Measurements from ENCODE around the gene RNF213.

- no peak for TF ChIP-seq CTCF (conservative IDR thresholded peaks at IDR 0.05; ENCODE audit: low read depth, low read length)
- no peak for TF ChIP-seq EZH2phosphoT487 (IDR thresholded peaks at IDR 0.05; ENCODE audit: borderline replicate concordance, low read length)
- TF ChIP-seq EZH2 (IDR thresholded peaks at IDR 0.05; ENCODE audit: low read length, unreplicated experiment), result no peak
Measured at GRCh38 chr17:80220736-80221215, 39.9 kb upstream of the RNF213 start.
